ENCODE results near the gene TMEM167B. TPM values are rescaled to one million over a fixed set of nuclear protein-coding genes. Genes with fewer than 3 reads are reported as not detected.

Gene TMEM167B
- total RNA-seq, 5 donors from 2014 or later (not counting 1 experiment from before 2014, with no cell fraction given), result 33.2 to 55.1 (median 37.1) TPM

GRCh38 chr1:109114342-109114674 is 23.7 kb downstream of the TMEM167B start:
- Mint-ChIP-seq H3K27me3 (peaks cover 0 to 5% of the 10 kb centered on the region in 2 donors), H3K4me3 (peak overlapping the region; percentile 84 to 97 (median 85)), H3K9me3 (no peaks in the 10 kb centered on the region), H3K4me1 (peaks cover 28 to 32% (median 30%) of the 10 kb centered on the region in 3 donors), H3K36me3 (peaks cover 5% of the 10 kb centered on the region), H3K27ac (peak overlapping the region in 1 of 2 donors; percentile 77)
- Histone ChIP-seq H3K4me3 (ENCODE audit: control insufficient read depth in 1 of 2, extremely low read depth in 1 of 2, low read length in 1 of 2) (peak overlapping the region; percentile 58 to 60), H3K27me3 (replicated peaks in 1 of 2; ENCODE audit: control insufficient read depth in 2 of 2, extremely low read depth in 1 of 2, insufficient read depth in 2 of 2, low read length in 1 of 2) (no peaks in the 10 kb centered on the region), H3K9me3 (no peaks in the 10 kb centered on the region), H3K27ac (ENCODE audit: low read length) (peak overlapping the region; percentile 28), H3K36me3 (ENCODE audit: control insufficient read depth in 2 of 2, extremely low read depth in 1 of 2, insufficient read depth in 1 of 2, low read length in 1 of 2) (no peaks in the 10 kb centered on the region), H3K4me1 (ENCODE audit: control insufficient read depth in 1 of 2, extremely low read depth in 1 of 2, insufficient read depth in 2 of 2, low read length in 2 of 2) (peaks cover 5 to 24% of the 10 kb centered on the region in 2 experiments)
- POLR2A ChIA-PET, result interaction anchor here in 1 of 2 donors (1.0 kb wide), 1 partner anchor 14 kb away, joined by 6 read pairs; no protein-coding TSS in a partner anchor
- CTCF ChIA-PET, result interaction anchor here (0.6 to 5.4 kb wide), 8 partner anchors 14 to 1225 kb away, joined by 3 to 73 read pairs (median 4); partner anchors contain the start of genes RBM15 (in 1 of the 2), TAF13 (in 1 of the 2) and TMEM167B (in 1 of the 2)
- no peak for ATAC-seq (replicated peaks in 1 of 4)
- no peak for DNase-seq
- 7% methylated on average over 12 of the region's 12 CpGs for WGBS (ENCODE audit: insufficient coverage)

GRCh38 chr1:109115685-109116084 is 25.1 kb downstream of the TMEM167B start:
- peaks cover 5 to 24% of the 10 kb centered on the region in 2 experiments for H3K4me1 ChIP-seq (ENCODE audit: control insufficient read depth in 1 of 2, extremely low read depth in 1 of 2, insufficient read depth in 2 of 2, low read length in 2 of 2)
- no peak overlapping the region for H3K4me3 Mint-ChIP-seq
- peaks cover 0 to 3% of the 10 kb centered on the region in 2 donors for H3K27me3 Mint-ChIP-seq
- no peak overlapping the region for H3K27ac Mint-ChIP-seq
- peaks cover 8% of the 10 kb centered on the region for H3K36me3 Mint-ChIP-seq
- WGBS (ENCODE audit: insufficient coverage), result 93% methylated on average over 2 of the region's 2 CpGs
- DNase-seq (no peak), ATAC-seq (replicated peaks in 1 of 4) (no peak)
- ChIA-PET POLR2A (interaction anchor here in 1 of 2 donors (0.6 kb wide), 2 partner anchors 16 to 126 kb away, joined by 3 to 5 read pairs; no protein-coding TSS in a partner anchor), CTCF (interaction anchor here in 1 of 2 donors (1.7 kb wide), 1 partner anchor 40 kb away, joined by 4 read pairs; the partner anchor contains the start of gene TAF13)
- H3K27me3 ChIP-seq (replicated peaks in 1 of 2; ENCODE audit: control insufficient read depth in 2 of 2, extremely low read depth in 1 of 2, insufficient read depth in 2 of 2, low read length in 1 of 2), result no peaks in the 10 kb centered on the region
- no peaks in the 10 kb centered on the region for H3K36me3 ChIP-seq (ENCODE audit: control insufficient read depth in 2 of 2, extremely low read depth in 1 of 2, insufficient read depth in 1 of 2, low read length in 1 of 2)
- H3K4me1 Mint-ChIP-seq, result peaks cover 28 to 32% (median 30%) of the 10 kb centered on the region in 3 donors
- H3K9me3 ChIP-seq, result no peaks in the 10 kb centered on the region
- no peaks in the 10 kb centered on the region for H3K9me3 Mint-ChIP-seq
- H3K4me3 ChIP-seq (ENCODE audit: control insufficient read depth in 1 of 2, extremely low read depth in 1 of 2, low read length in 1 of 2), result no peak overlapping the region
- no peak overlapping the region for H3K27ac ChIP-seq (ENCODE audit: low read length)

DNA sequence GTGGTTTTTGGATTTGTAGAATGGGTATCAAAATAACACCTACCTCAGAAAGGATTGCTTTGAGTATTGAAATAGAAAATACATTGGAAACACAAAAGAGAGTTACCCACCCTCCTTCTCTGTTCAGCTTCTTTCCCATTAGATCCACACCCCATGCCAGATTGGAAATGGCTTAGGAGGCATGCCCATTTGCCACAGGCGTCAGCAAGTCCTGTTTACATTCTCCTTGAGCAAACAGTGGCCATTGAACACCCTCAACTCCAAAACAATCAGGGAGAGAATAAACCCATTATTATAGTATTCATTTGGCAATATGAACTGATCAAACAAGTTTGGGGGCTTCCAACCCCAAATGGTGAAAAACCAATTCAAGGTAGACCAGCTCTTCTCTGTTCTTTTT is 25.7 kb downstream of the TMEM167B start:
- no CpG with 5 or more reads among the region's 1 CpG for WGBS (ENCODE audit: insufficient coverage)
- Mint-ChIP-seq H3K36me3 (peaks cover 8% of the 10 kb centered on the region), H3K9me3 (no peaks in the 10 kb centered on the region), H3K4me3 (no peak overlapping the region), H3K27me3 (peaks cover 0 to 3% of the 10 kb centered on the region in 2 donors), H3K27ac (no peak overlapping the region), H3K4me1 (peaks cover 28 to 32% (median 30%) of the 10 kb centered on the region in 3 donors)
- Histone ChIP-seq H3K27me3 (replicated peaks in 1 of 2; ENCODE audit: control insufficient read depth in 2 of 2, extremely low read depth in 1 of 2, insufficient read depth in 2 of 2, low read length in 1 of 2) (no peaks in the 10 kb centered on the region), H3K36me3 (ENCODE audit: control insufficient read depth in 2 of 2, extremely low read depth in 1 of 2, insufficient read depth in 1 of 2, low read length in 1 of 2) (no peaks in the 10 kb centered on the region), H3K27ac (ENCODE audit: low read length) (no peak overlapping the region), H3K4me3 (ENCODE audit: control insufficient read depth in 1 of 2, extremely low read depth in 1 of 2, low read length in 1 of 2) (no peak overlapping the region), H3K9me3 (no peaks in the 10 kb centered on the region), H3K4me1 (ENCODE audit: control insufficient read depth in 1 of 2, extremely low read depth in 1 of 2, insufficient read depth in 2 of 2, low read length in 2 of 2) (peaks cover 5 to 24% of the 10 kb centered on the region in 2 experiments)
- POLR2A ChIA-PET, result interaction anchor here in 1 of 2 donors (0.6 kb wide), 3 partner anchors 16 to 940 kb away, joined by 3 to 5 read pairs (median 5); no protein-coding TSS in a partner anchor
- no peak for ATAC-seq (replicated peaks in 1 of 4)
- no peak for DNase-seq
- CTCF ChIA-PET, result interaction anchor here (0.6 kb wide), 4 partner anchors 88 to 1196 kb away, joined by 3 to 5 read pairs (median 4); partner anchors contain the start of gene CYB561D1 (in 1 of the 2)

DNA sequence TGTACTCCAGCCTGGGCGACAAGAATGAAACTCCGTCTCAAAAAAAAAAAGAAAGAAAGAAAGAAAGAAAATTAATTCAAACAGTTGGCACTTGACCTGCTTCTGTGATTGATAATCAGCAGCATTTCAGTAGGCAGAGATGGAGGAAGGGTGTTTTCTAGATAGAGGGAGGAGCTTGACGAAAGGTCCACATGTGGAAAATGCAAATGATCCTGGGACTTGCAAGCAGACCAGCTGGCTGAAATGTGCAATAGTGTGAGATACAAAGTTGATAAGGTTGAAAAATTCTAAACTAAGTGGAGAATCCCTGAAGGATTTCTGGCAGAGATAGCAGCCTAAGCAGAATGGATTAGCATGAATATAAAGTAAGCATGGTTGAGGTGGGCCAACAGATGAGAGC is 27.5 kb downstream of the TMEM167B start:
- no peak overlapping the region for H3K27ac ChIP-seq (ENCODE audit: low read length)
- peaks cover 15 to 20% (median 15%) of the 10 kb centered on the region in 3 donors for H3K4me1 Mint-ChIP-seq
- H3K36me3 ChIP-seq (ENCODE audit: control insufficient read depth in 2 of 2, extremely low read depth in 1 of 2, insufficient read depth in 1 of 2, low read length in 1 of 2), result no peaks in the 10 kb centered on the region
- DNase-seq, result no peak
- ChIA-PET POLR2A (no interaction called here), CTCF (no interaction called here)
- 87% methylated on average over 2 of the region's 3 CpGs for WGBS (ENCODE audit: insufficient coverage)
- no peak overlapping the region for H3K4me3 Mint-ChIP-seq
- H3K4me1 ChIP-seq (ENCODE audit: control insufficient read depth in 1 of 2, extremely low read depth in 1 of 2, insufficient read depth in 2 of 2, low read length in 2 of 2), result peaks cover 5 to 15% of the 10 kb centered on the region in 2 experiments
- H3K9me3 ChIP-seq, result no peaks in the 10 kb centered on the region
- H3K27me3 Mint-ChIP-seq, result no peaks in the 10 kb centered on the region
- H3K4me3 ChIP-seq (ENCODE audit: control insufficient read depth in 1 of 2, extremely low read depth in 1 of 2, low read length in 1 of 2), result no peak overlapping the region
- H3K36me3 Mint-ChIP-seq, result peaks cover 8% of the 10 kb centered on the region
- no peak for ATAC-seq (replicated peaks in 1 of 4)
- no peak overlapping the region for H3K27ac Mint-ChIP-seq
- peaks cover 0 to 2% of the 10 kb centered on the region in 2 experiments for H3K27me3 ChIP-seq (replicated peaks in 1 of 2; ENCODE audit: control insufficient read depth in 2 of 2, extremely low read depth in 1 of 2, insufficient read depth in 2 of 2, low read length in 1 of 2)
- no peaks in the 10 kb centered on the region for H3K9me3 Mint-ChIP-seq

GRCh38 chr1:109120356-109120755 is 29.8 kb downstream of the TMEM167B start:
- H3K27ac Mint-ChIP-seq, result no peak overlapping the region
- Histone ChIP-seq H3K27me3 (replicated peaks in 1 of 2; ENCODE audit: control insufficient read depth in 2 of 2, extremely low read depth in 1 of 2, insufficient read depth in 2 of 2, low read length in 1 of 2) (peaks cover 0 to 2% of the 10 kb centered on the region in 2 experiments), H3K36me3 (ENCODE audit: control insufficient read depth in 2 of 2, extremely low read depth in 1 of 2, insufficient read depth in 1 of 2, low read length in 1 of 2) (no peaks in the 10 kb centered on the region), H3K4me1 (ENCODE audit: control insufficient read depth in 1 of 2, extremely low read depth in 1 of 2, insufficient read depth in 2 of 2, low read length in 2 of 2) (no peaks in the 10 kb centered on the region), H3K4me3 (ENCODE audit: control insufficient read depth in 1 of 2, extremely low read depth in 1 of 2, low read length in 1 of 2) (no peak overlapping the region), H3K27ac (ENCODE audit: low read length) (no peak overlapping the region), H3K9me3 (no peaks in the 10 kb centered on the region)
- no CpG with 5 or more reads among the region's 5 CpGs for WGBS (ENCODE audit: insufficient coverage)
- H3K4me3 Mint-ChIP-seq, result no peak overlapping the region
- H3K36me3 Mint-ChIP-seq, result peaks cover 8% of the 10 kb centered on the region
- H3K27me3 Mint-ChIP-seq, result no peaks in the 10 kb centered on the region
- no peak for DNase-seq
- H3K4me1 Mint-ChIP-seq, result peaks cover 0 to 3% (median 0%) of the 10 kb centered on the region in 3 donors
- CTCF ChIA-PET, result no interaction called here
- no peaks in the 10 kb centered on the region for H3K9me3 Mint-ChIP-seq
- POLR2A ChIA-PET, result no interaction called here
- ATAC-seq (replicated peaks in 1 of 4), result no peak

DNA sequence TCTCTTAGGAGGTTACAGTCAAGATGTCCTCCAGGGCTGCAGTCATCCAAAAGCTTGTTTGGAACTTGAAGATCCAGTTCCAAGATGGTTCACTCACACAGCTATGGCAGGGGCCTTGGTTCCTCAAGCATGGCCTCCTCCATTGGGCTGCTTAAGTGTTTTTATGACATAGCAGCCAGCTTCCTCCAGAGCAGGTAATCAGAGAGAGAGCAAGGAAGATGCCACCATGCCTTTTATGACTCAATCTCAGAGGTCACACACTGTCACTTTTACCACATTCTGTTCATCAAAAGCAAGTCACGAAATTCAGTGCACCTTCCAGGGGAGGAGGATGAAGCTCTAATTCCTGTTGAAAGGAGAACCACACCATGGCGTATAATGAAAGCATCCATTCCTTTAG is 40.5 kb downstream of the TMEM167B start:
- H3K4me1 Mint-ChIP-seq, result peaks cover 5 to 13% (median 12%) of the 10 kb centered on the region in 3 donors
- ChIA-PET POLR2A (no interaction called here), CTCF (no interaction called here)
- ATAC-seq (replicated peaks in 1 of 4) (no peak), DNase-seq (no peak)
- no peaks in the 10 kb centered on the region for H3K27me3 Mint-ChIP-seq
- H3K9me3 Mint-ChIP-seq, result no peaks in the 10 kb centered on the region
- Histone ChIP-seq H3K36me3 (ENCODE audit: control insufficient read depth in 2 of 2, extremely low read depth in 1 of 2, insufficient read depth in 1 of 2, low read length in 1 of 2) (no peaks in the 10 kb centered on the region), H3K4me3 (ENCODE audit: control insufficient read depth in 1 of 2, extremely low read depth in 1 of 2, low read length in 1 of 2) (no peak overlapping the region), H3K4me1 (ENCODE audit: control insufficient read depth in 1 of 2, extremely low read depth in 1 of 2, insufficient read depth in 2 of 2, low read length in 2 of 2) (peaks cover 0 to 3% of the 10 kb centered on the region in 2 experiments), H3K27me3 (replicated peaks in 1 of 2; ENCODE audit: control insufficient read depth in 2 of 2, extremely low read depth in 1 of 2, insufficient read depth in 2 of 2, low read length in 1 of 2) (no peaks in the 10 kb centered on the region), H3K9me3 (no peaks in the 10 kb centered on the region), H3K27ac (ENCODE audit: low read length) (no peak overlapping the region)
- no CpG with 5 or more reads among the region's 2 CpGs for WGBS (ENCODE audit: insufficient coverage)
- H3K4me3 Mint-ChIP-seq, result no peak overlapping the region
- peaks cover 6% of the 10 kb centered on the region for H3K36me3 Mint-ChIP-seq
- no peak overlapping the region for H3K27ac Mint-ChIP-seq
